ENCODE results near the gene COG3.

COG3 gene

DNA sequence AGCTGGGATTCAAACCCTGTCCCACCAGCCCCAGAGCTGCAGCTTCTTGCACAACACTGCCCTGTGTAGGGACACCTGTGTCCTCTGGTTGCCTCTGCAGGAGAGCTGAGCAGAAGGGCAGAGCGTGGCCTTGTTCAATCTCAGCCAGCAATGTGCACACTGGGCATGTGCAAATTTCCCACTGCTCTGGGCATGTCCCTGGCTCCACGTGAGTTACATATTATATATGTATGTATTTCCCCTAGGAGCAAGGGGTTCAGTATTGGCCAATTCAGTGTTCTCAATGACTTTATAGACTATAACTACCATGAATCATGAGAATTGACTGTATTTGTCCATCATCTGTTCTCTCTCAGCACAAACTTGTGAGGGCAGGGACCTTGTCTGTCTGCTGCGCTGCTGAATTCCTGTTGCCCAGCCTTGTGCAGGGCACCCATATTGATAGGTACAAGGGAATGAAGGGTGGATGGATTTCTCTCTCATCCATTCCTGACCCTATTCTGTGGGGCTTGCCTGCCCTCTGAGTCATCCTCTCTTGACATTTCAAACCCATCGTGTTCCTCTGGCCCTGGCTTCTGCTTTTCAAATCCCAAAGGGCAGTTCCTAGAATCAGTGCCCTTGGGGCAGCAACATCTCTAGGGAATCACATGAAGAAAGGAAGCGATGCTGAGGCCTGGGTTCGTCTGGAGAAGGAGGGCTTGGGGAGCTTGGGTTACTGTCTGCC, 81.1 kb downstream of the COG3 start:
- Histone ChIP-seq H3K9ac (ENCODE audit: low read depth, low read length) (no peak overlapping the region), H3K27me3 (ENCODE audit: control insufficient read depth, insufficient read depth, low read length) (no peaks in the 10 kb centered on the region), H3K27ac (ENCODE audit: low read depth, low read length) (no peak overlapping the region), H3K4me1 (ENCODE audit: control insufficient read depth, insufficient read depth, low read length) (no peaks in the 10 kb centered on the region), H3K36me3 (ENCODE audit: control insufficient read depth, insufficient read depth, low read length) (no peaks in the 10 kb centered on the region), H3K4me3 (ENCODE audit: low read depth, low read length) (no peak overlapping the region), H3K9me3 (ENCODE audit: control insufficient read depth, insufficient read depth, low read length) (no peaks in the 10 kb centered on the region)

DNA sequence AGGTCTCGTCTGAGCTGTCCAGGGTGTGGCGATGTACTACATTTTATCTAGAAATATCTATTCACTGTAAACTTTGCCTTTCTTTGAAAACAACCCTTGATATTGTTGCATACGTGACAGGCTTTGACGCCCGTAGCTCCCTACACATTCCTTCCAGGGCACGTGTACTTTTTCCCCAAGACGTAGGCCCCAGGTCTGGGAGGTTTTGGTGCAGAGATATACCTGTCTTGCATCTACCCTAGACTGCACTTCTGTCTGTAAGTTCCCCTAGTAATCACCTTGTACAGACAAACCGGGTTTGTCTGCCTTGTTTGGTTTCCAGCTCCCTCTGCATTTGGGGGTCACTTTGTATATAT, 81.6 kb downstream of the COG3 start:
- Histone ChIP-seq H3K27ac (ENCODE audit: low read depth, low read length) (no peak overlapping the region), H3K36me3 (ENCODE audit: control insufficient read depth, insufficient read depth, low read length) (no peaks in the 10 kb centered on the region), H3K9me3 (ENCODE audit: control insufficient read depth, insufficient read depth, low read length) (no peaks in the 10 kb centered on the region), H3K9ac (ENCODE audit: low read depth, low read length) (no peak overlapping the region), H3K27me3 (ENCODE audit: control insufficient read depth, insufficient read depth, low read length) (no peaks in the 10 kb centered on the region), H3K4me3 (ENCODE audit: low read depth, low read length) (no peak overlapping the region), H3K4me1 (ENCODE audit: control insufficient read depth, insufficient read depth, low read length) (no peaks in the 10 kb centered on the region)

DNA sequence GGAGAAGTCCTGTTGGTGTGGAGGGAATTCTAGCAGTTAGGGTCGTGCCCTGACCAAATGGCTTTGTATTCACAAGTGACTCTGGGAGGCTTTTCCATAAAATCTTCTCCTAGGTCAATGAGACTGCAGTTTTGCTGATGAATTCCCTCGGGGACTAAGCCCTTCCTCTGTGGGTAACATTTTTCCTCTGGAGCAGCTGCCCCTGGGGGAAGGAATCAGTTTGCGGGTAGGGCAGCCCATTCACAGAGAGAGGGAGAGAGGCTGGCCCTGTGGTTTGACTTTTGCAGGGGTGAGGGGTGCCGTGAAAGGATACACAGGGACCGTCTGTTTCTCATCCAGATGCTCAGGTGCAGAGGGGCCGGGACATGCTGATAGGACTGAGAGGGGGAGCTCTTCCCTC, 83.5 kb downstream of the COG3 start:
- Histone ChIP-seq H3K27me3 (ENCODE audit: control insufficient read depth, insufficient read depth, low read length) (no peaks in the 10 kb centered on the region), H3K36me3 (ENCODE audit: control insufficient read depth, insufficient read depth, low read length) (no peaks in the 10 kb centered on the region), H3K9ac (ENCODE audit: low read depth, low read length) (no peak overlapping the region), H3K4me3 (ENCODE audit: low read depth, low read length) (no peak overlapping the region), H3K27ac (ENCODE audit: low read depth, low read length) (no peak overlapping the region), H3K9me3 (ENCODE audit: control insufficient read depth, insufficient read depth, low read length) (no peaks in the 10 kb centered on the region), H3K4me1 (ENCODE audit: control insufficient read depth, insufficient read depth, low read length) (no peaks in the 10 kb centered on the region)

DNA sequence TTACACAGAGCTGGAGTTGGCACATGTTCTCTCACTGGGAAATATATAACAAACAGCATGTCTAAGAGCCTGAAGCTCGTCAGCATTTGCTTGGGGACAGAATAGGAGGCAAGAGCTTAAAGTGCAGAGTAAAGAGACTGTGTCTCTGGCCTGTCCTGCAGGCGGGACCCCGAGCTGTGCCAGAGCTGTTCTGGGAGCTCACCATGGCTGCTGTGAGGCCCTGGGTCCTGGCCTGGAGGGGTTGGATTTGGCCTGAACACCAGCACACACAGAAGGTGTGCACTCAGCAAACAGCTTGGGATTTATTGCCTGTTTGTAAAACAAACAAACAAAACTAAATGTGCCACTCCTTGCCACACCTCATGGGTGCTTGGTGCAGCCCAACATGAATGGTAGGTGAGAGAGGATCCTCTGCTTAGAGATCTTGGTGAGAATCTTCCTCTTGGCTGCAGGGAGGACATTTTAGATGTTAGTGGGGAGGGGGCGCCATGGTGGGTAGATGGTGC, 89.9 kb downstream of the COG3 start:
- H3K27ac ChIP-seq (ENCODE audit: low read depth, low read length) = no peak overlapping the region
- no peaks in the 10 kb centered on the region for H3K36me3 ChIP-seq (ENCODE audit: control insufficient read depth, insufficient read depth, low read length)
- no peaks in the 10 kb centered on the region for H3K4me1 ChIP-seq (ENCODE audit: control insufficient read depth, insufficient read depth, low read length)
- H3K27me3 ChIP-seq (ENCODE audit: control insufficient read depth, insufficient read depth, low read length) = no peaks in the 10 kb centered on the region
- no peak overlapping the region for H3K4me3 ChIP-seq (ENCODE audit: low read depth, low read length)
- no peaks in the 10 kb centered on the region for H3K9me3 ChIP-seq (ENCODE audit: control insufficient read depth, insufficient read depth, low read length)
- H3K9ac ChIP-seq (ENCODE audit: low read depth, low read length) = no peak overlapping the region

DNA sequence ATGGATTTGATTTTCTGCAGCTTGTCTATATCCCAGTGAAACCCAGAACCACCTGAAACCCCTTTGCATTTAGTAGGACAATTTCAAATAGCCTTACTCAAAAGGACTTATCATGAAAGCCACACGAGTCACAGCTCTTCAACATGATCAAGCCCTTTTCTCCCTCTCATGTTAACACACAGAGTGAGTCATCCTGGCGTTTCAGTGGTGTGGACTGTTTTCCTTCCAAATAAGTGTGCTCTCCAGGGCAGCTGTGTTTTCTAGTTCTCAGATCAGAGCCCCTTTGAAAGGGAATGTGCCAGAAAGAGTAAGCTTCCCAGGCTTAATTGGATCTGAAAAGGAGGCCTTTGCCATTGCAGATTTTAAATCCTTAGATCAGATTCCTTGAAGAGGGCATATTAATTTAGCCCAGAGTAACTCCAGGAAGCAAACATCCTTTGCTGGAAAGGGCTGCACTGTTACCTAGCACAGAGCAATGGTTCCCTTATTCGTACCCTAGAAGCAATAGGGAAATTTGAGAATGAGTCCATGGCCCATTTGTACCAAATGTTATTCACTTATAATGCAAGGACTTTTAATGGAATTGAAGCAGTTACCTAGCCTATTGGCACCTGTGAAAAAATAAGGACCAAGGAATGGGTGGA, 99.5 kb downstream of the COG3 start:
- Histone ChIP-seq H3K27ac (ENCODE audit: low read depth, low read length) (peak overlapping the region; percentile 28), H3K27me3 (ENCODE audit: control insufficient read depth, insufficient read depth, low read length) (no peaks in the 10 kb centered on the region), H3K9ac (ENCODE audit: low read depth, low read length) (no peak overlapping the region), H3K4me1 (ENCODE audit: control insufficient read depth, insufficient read depth, low read length) (no peaks in the 10 kb centered on the region), H3K4me3 (ENCODE audit: low read depth, low read length) (no peak overlapping the region), H3K9me3 (ENCODE audit: control insufficient read depth, insufficient read depth, low read length) (peaks cover 14% of the 10 kb centered on the region), H3K36me3 (ENCODE audit: control insufficient read depth, insufficient read depth, low read length) (no peaks in the 10 kb centered on the region)

DNA sequence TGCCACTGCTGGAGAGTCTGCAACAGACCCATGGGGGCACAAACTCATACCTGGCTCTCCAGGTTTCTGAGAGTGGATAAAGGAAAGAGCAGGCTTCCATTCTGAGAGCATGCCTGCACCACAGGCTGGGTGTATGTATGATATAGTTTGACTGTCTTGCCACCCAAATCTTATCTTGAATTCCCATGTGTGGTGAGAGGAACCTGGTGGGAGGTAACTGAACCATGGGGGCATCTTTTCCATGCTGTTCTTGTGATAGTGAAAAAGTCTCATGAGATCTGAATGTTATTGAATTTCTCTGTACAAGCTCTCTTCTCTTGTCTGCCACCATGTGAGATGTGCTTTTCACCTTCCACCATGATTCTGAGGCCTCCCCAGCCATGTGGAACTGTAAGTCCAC, 100.6 kb downstream of the COG3 start:
- no peak overlapping the region for H3K9ac ChIP-seq (ENCODE audit: low read depth, low read length)
- H3K36me3 ChIP-seq (ENCODE audit: control insufficient read depth, insufficient read depth, low read length) = no peaks in the 10 kb centered on the region
- H3K9me3 ChIP-seq (ENCODE audit: control insufficient read depth, insufficient read depth, low read length) = peaks cover 14% of the 10 kb centered on the region
- no peak overlapping the region for H3K4me3 ChIP-seq (ENCODE audit: low read depth, low read length)
- no peaks in the 10 kb centered on the region for H3K4me1 ChIP-seq (ENCODE audit: control insufficient read depth, insufficient read depth, low read length)
- H3K27ac ChIP-seq (ENCODE audit: low read depth, low read length) = no peak overlapping the region
- H3K27me3 ChIP-seq (ENCODE audit: control insufficient read depth, insufficient read depth, low read length) = no peaks in the 10 kb centered on the region

DNA sequence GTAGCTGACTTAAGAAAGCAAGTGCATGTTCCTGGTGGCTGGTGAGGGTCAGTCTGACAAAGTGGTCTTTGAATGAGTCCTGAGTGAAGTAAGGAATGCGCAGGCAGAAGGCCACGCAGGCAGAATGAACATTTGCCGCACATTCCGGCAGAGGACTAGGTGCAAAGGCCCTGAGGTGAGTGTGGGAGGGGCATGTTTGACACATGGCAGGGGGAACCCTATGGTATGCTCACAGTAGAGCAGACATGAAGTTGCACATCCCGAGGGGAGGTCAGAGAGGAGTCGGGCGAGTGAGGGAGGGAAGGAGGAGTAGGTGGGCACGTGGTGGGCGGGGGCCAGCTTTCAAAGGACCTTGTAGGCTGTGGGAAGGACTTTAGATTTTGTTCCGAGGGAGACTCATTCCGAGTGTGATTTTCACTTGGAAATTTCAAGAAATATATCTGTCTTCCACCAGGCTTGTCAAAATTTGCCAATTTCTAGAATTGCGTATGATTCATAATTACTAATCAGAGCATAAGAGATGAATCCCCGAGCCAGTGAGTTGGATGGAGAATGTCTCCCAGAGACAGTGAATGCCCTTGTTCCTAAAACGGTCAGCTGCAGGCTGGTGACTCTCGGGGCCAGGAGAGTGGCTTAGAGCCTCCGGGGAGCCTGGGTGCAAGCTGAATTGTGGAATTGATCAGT, 110.5 kb downstream of the COG3 start:
- Histone ChIP-seq H3K4me1 (ENCODE audit: control insufficient read depth, insufficient read depth, low read length) (peaks cover 7% of the 10 kb centered on the region; the same call in 1 of the 2 replicates), H3K36me3 (ENCODE audit: control insufficient read depth, insufficient read depth, low read length) (no peaks in the 10 kb centered on the region), H3K27me3 (ENCODE audit: control insufficient read depth, insufficient read depth, low read length) (peaks cover 18% of the 10 kb centered on the region; the same call in 1 of the 2 replicates), H3K9ac (ENCODE audit: low read depth, low read length) (no peak overlapping the region), H3K9me3 (ENCODE audit: control insufficient read depth, insufficient read depth, low read length) (no peaks in the 10 kb centered on the region), H3K4me3 (ENCODE audit: low read depth, low read length) (no peak overlapping the region), H3K27ac (ENCODE audit: low read depth, low read length) (no peak overlapping the region)

DNA sequence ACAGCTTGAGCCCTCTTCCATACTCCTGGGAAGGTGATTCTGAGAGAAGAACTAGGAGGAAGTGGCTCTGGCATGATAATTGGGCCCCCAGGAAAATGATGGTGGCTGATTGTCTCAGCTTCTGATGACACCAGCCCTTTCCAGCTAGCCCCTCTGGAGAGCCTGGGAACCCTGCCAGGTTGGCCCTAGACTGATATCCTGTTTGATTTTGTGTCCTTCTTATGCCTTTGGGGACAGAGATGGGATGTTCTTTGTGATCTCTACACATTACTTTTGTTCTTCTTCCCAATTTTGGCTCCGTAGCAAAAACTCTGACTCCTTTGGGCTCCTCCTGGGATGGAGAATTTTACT, 111.1 kb downstream of the COG3 start:
- Histone ChIP-seq H3K9ac (ENCODE audit: low read depth, low read length) (no peak overlapping the region), H3K36me3 (ENCODE audit: control insufficient read depth, insufficient read depth, low read length) (no peaks in the 10 kb centered on the region), H3K4me1 (ENCODE audit: control insufficient read depth, insufficient read depth, low read length) (peaks cover 7% of the 10 kb centered on the region; the same call in 1 of the 2 replicates), H3K9me3 (ENCODE audit: control insufficient read depth, insufficient read depth, low read length) (no peaks in the 10 kb centered on the region), H3K27me3 (ENCODE audit: control insufficient read depth, insufficient read depth, low read length) (peaks cover 18% of the 10 kb centered on the region; the same call in 1 of the 2 replicates), H3K4me3 (ENCODE audit: low read depth, low read length) (no peak overlapping the region), H3K27ac (ENCODE audit: low read depth, low read length) (no peak overlapping the region)

DNA sequence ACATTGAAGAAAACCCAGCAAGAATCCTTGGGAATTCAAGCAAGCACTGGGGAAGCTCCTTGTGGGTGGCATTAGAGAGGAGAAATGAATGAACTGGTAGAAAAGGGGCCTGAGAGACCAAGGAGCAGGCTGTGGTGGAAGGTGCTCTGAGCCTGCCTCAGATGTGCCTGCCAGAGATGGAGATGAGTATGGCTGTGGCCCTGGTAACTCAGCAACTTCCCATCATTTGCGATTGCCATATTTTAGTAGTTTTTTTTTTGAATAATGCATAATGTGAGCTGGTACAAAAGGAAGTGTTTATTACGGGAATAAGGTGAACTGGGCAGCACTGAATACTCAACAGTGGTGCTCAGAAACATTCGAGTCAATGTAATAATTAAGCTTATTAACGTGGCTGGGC, 111.7 kb downstream of the COG3 start:
- H3K27ac ChIP-seq (ENCODE audit: low read depth, low read length) = no peak overlapping the region
- H3K4me1 ChIP-seq (ENCODE audit: control insufficient read depth, insufficient read depth, low read length) = peaks cover 7% of the 10 kb centered on the region; the same call in 1 of the 2 replicates
- peaks cover 18% of the 10 kb centered on the region; the same call in 1 of the 2 replicates for H3K27me3 ChIP-seq (ENCODE audit: control insufficient read depth, insufficient read depth, low read length)
- no peak overlapping the region for H3K4me3 ChIP-seq (ENCODE audit: low read depth, low read length)
- H3K36me3 ChIP-seq (ENCODE audit: control insufficient read depth, insufficient read depth, low read length) = no peaks in the 10 kb centered on the region
- no peaks in the 10 kb centered on the region for H3K9me3 ChIP-seq (ENCODE audit: control insufficient read depth, insufficient read depth, low read length)
- H3K9ac ChIP-seq (ENCODE audit: low read depth, low read length) = no peak overlapping the region

DNA sequence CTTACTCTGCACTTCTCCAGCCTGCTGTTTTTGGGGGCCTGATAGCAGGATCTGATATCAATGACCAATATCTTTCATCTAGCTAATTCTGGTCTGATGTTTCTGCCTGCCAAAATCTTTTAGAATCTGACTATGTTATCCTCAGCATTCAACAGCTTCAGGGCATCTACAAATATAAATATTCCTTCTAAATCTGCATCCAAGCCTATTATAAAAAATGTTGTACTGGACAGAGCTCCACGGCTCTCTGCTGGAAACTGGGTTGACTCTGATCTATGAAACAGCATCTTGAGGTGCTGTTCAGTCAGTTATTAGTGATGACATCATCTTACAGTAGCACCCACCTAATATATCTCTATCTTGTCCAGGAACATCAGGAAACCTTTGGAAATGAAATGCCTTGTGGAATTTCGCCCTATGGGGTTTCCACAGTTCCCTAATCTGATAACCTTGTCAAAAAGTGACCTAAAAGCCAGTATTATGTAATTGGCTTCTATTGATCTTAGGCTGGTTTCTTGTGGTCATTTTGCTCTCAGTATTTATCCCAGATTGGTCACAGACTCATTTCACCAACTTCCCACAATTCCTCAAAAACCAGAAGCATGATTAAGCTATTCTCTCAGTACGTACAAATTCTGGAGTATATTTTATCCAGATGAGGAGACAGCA, 117.8 kb downstream of the COG3 start:
- peaks cover 7% of the 10 kb centered on the region; the same call in 1 of the 2 replicates for H3K4me1 ChIP-seq (ENCODE audit: control insufficient read depth, insufficient read depth, low read length)

More for the DNA sequence above, 117.8 kb downstream of the COG3 start:
- Histone ChIP-seq H3K9me3 (ENCODE audit: control insufficient read depth, insufficient read depth, low read length) (no peaks in the 10 kb centered on the region), H3K27ac (ENCODE audit: low read depth, low read length) (no peak overlapping the region), H3K36me3 (ENCODE audit: control insufficient read depth, insufficient read depth, low read length) (no peaks in the 10 kb centered on the region), H3K27me3 (ENCODE audit: control insufficient read depth, insufficient read depth, low read length) (peaks cover 18% of the 10 kb centered on the region; the same call in 1 of the 2 replicates), H3K4me3 (ENCODE audit: low read depth, low read length) (no peak overlapping the region), H3K9ac (ENCODE audit: low read depth, low read length) (no peak overlapping the region)
